GM21619 (cell line): Measurements from ENCODE around the gene ASMTL.
"Not testable (repeated sequence)": the region's sequence is repeated elsewhere in the genome, so short reads cannot be mapped to it uniquely, and the experiment has no call there.

Experiments used
- ATAC-seq: cut with Tn5 transposase; IDR thresholded peaks from one replicate; pipeline ENCODE4 v1.9.1; 2021; ENCODE audit not compliant: unreplicated experiment

Gene ASMTL

DNA sequence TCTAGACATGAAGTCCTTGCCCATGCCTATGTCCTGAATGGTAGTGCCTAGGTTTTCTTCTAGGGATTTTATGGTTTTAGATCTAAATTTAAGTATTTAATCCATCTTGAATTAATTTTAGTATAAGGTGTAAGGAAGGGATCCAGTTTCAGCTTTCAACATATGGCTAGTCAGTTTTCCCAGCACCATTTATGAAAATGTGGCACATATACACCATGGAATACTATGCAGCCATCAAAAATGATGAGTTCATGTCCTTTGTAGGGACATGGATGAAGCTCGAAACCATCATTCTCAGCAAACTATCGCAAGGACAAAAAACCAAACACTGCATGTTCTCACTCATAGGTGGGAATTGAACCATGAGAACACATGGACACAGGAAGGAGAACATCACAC is 29.8 kb upstream of the ASMTL start:
- not testable (repeated sequence) for ATAC-seq

DNA sequence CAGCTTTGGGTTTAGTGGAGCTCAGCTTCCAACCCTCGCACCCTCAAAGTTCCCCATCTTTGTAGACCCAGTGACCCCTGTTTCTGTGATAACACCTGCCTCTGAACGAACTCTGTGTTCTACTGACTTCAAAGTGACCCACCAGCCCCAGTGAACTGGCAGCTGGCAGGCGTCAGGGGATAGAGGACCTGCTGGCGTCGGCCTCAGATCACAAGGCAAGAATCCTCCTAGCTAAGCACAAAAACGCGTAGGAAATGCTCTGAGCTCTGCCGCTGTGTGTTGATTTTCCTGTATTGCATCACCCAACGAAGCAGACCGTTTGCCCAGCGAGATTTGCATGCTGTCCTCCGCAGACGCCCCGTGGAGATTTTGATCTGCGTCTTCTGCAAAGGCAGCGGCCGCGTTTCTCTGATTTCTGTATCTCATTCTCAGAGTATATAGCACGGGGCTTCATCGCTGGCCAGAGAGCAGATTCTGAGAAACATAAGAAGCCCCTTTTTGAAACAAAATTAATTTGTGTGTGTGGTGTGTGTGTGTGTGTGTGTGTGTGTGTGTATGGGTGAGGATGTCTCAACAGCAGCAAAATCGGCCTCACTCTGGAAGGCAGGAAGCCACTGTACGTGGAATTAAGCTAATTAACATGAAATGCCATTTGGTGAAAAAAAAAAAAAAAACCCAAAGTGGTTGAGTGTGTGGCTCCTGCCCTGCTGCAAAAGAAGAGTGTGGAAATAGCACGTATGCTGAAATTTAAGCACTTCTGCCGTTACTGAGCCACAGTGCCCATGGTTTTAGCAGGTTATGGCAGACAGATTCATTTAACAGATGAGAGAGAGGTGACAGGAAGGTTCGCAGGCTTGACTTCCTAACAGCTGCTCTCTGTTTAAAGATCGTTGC is 29.2 kb upstream of the ASMTL start:
- ATAC-seq, result peak; percentile 48

DNA sequence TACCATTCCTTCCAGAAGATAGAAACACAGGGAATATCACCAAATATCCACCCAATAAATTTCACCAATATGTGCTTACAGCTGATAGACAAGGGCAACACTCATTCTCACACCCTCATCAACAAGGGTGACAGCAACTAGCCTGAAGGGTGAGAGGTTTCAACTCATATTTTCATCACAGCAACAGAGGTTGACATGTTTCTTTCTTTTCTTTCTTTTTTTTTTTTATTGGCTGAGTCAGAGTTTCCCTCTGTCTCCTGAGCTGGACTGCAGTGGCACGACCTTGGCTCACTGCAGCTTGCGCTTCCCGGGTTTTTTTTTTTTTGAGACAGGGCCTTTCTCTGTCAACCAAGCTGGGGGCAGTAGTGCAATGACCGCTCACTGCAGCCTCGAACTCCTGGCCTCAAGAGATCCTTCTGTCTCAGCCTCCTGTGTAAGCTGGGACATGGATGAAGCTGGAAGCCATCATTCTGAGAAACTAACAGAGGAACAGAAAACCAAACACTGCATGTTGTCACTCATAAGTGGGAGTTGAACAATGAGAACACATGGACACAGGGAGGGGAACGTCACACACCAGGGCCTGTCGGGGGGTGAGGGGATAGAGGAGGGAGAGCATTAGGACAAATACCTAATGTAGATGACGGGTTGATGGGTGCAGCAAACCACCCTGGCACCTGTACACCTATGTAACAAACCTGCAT is 27.5 kb upstream of the ASMTL start:
- no peak for ATAC-seq

DNA sequence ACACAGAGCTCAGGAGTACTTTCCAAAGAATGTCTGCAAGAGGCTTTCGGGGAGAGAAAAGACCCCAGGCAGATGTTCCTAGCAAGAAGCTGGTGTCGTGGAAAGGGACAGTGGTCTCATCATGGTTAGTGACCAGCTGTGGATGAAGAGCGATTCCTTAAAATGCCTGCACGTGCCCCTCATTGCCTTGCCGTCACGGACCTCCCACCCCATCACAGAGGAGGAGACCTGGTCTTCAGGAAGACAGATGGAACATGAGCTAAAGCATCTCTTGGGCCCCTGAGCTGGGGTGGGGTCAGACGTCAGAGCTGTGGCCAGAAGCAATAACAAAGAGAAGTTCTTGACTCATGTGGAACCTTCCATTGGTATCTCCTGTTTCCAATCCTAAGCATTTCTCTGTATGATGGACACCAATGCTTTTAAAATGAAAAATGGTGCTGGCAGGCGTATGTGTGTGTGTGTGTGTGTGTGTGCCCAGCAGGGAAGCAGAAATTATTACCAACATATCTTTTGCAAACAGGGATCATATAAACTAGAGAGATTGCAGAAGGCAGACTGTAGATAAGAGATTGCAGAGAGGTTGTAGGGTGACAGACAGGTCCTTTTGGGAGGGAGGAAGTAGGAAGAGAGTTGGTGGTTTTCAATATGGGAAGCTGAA is 25.2 kb upstream of the ASMTL start:
- ATAC-seq, result no peak

DNA sequence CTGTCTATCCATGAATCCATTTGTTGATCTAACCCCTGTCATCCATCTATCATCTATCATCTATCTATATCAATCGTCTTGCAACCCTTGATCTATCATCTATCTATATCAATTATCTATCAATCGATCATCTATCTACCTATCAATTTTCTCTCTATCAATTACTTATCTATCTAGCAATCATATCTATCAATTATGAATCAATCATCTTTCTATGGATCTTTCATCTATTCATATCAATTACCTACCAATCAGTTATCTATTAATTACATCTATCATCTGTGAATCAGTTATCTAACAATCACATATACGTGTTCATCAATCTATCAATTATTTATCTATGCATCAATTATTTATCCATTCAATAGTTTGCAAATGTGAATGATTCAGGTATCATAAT is 24.5 kb upstream of the ASMTL start:
- ATAC-seq, result no peak

DNA sequence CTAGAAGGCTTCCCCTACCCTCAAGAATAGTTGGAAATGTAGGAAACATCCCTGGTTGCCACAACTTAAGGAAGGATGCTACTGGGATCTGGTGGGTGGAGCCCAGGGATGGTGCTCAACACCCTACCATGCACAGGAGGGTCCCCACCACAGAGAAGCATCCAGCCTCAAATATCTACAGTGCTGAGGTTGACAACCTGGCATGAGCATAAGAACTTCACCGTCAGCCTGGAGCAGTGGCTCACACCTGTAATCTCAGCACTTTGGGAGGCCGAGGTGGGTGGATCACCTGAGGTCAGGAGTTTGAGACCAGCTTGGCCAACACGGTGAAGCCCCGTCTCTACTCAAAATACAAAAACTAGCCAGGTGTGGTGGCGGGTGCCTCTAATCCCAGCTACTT is 24.0 kb upstream of the ASMTL start:
- ATAC-seq, result no peak

DNA sequence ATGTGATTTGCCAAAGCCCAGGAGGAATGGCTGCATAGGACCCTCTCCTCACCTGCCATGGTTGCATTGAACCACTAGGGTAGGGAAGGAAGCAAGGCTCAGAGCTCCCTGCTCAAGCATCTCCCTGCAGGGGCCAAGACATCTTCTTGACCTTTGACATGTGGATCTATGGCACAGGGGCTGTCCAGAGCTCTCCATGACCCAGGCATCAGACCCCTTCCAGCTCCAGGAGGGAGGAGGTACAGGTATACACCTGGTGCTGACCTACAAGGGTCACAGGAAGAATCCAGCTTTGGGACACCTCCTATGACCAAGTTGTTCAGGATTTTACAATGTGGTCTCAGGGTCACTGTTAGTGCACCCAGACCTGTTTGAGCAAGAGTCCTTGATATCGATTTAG is 23.2 kb upstream of the ASMTL start:
- ATAC-seq, result no peak

DNA sequence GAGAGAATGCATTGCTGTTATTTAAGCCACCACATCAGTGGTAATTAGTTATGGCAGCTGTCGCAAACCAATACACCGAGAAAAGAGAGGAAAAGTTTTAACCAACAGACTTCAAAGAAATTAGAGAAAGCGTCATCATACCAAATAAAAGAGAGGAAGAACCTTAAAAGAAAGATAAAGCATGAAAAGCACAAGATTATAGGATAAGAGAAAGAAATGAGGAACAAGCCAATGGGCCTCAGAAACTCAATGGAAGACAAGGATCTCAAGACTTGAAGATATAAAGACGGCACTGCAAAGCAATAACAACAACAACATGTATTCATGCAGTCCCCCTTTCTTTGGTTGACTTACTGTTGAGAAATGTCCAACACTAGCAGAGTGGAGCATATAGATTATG is 22.8 kb upstream of the ASMTL start:
- no peak for ATAC-seq

DNA sequence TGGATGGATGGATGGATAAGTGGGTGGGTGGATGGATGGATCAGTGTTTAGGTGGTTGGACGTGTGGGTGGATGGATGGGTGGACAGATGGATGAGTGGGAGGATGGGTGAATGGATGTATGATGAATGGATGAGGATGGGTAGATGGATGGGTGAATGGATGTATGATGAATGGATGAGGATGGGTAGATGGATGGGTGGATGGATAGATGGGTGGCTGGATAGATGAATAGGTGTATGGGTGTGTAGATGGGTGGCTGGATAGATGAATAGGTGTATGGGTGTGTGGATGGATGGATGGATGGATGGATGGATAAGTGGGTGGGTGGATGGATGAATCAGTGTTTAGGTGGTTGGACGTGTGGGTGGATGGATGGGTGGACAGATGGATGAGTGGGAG is 21.9 kb upstream of the ASMTL start:
- not testable (repeated sequence) for ATAC-seq

DNA sequence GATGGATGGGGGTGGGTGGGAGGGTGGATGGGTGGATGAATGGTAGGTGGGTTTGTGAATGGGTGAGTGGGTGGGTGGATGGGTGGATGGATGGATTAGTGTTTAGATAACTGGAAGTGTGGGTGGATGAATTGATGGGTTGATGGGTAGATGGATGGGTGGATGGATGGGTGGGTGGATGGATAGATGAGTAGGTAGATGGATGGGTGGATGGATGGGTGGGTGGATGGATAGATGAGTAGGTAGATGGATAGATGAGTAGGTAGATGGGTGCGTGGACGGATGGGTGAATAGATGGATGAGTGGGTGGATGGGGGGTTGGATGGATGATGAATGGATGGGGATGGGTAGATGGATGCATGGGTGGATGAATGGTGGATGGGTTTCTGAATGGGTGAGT is 20.3 kb upstream of the ASMTL start:
- no peak for ATAC-seq

DNA sequence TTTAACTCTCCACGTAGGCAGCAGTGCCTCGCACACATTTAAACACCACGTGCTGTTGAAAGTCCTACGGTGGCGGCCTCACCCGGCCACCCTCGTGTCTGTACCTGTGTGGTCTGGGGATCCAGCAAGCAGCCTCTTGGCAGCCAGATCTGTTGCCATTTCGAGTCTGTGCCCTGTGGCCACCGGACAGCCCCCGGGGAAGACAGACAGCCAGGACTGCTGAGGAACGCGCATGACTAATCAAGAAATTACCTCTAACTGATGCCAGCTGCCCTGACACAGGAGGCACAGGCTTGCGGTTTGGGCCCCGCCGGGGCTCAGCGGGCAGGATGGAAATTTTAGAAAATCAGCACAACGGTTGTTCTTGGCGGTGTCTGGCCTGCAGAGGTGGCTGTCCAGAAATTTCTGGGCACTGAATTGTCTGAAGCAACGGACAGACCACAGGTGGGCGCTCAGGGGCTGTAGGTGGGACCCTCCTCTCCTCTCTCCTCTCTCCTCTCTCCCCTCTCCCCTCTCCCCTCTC is 15.6 kb upstream of the ASMTL start:
- ATAC-seq, result peak; percentile 41

DNA sequence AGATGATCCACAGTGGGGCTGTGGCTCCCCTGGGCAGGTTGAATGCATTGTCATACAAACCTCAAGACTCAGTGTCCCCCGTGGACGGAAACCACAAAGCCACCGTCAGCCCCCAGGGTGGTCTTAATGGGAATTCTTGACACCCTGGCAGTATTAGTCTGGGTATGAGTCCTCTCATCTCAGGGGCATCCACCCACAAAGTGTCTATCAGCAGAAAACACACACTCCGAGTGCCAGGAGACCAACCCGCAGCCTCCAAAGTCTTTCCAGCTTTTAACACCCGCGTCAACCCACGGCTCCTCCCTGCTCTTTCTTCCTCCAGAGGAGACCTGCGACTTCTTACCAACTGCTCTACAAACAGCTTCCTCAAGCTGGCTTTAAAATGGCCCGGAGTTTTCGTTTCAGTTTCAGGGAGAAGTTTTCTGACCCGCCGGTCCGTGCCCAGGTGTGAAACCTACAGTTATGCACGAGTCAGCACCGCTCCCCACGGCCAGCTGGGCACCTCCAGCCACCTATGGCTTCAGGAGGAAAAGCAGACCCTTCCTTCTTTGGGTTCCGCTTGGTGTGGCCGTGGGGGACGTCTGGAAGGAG is 14.4 kb upstream of the ASMTL start:
- ATAC-seq, result peak; percentile 45

DNA sequence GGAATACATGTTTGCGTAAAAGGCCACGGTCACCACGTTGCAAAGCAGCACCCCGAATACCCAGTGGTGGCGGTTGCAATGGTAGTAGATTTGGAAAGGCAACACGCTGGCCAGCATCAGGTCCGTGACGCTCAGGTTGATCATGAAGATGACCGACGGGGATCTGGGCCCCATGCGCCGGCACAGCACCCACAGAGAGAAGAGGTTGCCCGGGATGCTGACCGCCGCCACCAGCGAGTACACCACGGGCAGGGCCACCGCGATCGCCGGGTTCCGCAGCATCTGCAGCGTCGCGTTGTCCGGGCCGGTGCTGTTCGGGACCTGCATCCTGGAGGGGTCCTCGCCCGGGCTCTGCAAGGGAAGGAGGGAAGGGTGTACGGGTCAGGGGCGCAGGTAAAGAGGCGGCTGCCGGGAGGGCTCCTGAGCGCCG is 13.5 kb upstream of the ASMTL start:
- no peak for ATAC-seq

DNA sequence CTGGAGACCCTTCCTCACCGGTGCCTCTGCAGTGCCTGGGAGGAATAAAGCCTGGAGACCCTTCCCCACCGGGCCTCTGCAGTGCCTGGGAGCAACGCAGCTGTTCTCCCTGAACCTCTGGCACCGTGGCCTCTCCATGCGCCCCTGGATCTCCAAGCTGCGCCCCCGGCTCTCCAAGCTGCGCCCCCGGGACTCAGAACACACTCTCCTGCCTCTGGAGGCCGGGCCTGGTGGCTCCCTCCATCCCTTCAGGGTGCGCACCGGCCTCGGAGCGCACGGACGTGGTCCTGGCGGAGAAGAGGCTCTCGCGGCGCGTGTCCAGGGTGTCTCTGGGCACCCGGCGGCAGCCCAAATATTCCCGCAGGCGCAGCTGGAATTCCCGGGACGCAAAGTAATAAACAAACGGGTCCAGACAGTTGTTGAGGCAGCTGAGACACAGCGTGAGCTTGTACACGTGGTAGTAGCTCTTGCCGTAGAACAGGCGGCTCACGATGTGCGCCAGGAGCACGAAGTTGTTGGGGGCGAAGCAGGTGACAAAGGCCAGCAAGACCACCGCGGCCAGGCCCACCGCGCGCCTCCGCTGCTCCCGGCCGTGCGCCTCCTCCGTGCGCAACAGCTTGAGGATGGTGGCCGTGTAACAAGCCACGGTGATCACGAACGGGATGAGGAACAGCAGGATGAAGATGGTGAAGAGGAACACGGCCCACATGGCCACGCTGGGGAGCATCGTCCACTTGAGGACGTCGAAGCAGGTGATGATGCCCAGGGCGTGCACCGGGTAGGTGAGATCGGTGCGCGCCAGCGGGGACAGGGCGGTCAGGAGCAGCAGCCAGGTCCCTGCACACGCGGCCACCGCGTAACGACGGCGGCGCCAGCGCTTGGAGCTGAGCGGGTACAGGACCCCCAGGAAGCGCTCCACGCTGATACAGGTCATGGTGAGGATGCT is 12.8 kb upstream of the ASMTL start:
- ATAC-seq, result no peak

DNA sequence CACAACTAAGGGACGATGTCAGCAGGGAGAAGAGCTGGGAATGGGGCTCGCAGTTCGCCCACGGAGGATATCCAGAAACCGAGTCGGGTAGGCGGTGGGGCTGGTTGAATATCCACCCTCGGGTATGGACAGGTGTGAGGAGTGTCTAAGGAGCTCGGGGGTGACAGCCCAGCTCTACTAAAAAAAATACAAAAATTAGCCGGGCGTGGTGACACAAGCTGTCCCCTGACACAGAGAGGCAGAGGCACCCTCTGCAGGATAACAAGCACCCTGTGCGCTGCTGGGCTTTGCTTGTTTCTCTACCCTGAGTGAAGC is 12.2 kb upstream of the ASMTL start:
- ATAC-seq, result no peak

DNA sequence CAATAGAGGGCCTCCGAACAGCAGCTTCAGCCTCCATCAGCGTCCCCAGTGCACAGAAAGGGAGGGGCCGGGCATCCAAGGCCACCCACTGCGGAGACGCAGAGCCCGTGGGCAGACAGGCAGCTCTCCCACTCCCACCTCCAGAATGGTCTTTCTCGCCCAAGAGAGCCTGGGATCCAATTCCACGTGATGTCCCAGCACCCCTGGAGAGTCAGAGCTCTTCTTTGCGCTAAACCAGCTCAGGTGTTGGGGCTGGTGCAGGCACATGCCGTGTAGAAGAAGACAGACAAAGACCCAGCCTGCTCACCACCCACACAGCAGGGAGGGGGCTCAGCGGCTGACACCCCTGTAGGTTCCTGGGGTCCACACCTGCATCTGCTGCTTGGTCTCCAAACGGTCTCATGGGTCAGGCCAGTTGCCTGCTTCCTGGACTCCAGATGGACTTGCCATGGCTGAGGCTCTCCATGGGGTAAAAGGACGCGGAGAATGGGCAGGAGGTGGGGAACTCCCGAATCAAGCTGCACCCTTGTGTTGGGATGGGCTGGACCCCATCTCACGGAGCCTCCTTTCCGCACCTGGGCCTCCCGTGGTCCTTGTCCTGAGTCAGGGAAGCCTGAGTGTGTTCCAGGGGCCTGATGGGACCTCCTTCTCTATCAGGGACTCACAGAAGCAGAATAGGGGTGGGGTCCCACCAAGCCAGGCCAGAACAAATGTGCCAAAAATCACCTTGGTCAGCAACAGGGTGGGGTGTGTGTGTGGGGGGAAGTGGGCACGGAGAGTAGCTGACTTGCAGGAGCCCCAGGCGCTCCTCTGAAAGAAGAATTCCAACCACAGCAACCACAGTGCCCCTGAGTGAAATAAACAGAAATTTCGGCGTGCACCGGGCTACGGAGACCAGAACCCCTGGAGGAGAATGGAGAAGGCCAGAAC is 11.6 kb upstream of the ASMTL start:
- ATAC-seq, result no peak

DNA sequence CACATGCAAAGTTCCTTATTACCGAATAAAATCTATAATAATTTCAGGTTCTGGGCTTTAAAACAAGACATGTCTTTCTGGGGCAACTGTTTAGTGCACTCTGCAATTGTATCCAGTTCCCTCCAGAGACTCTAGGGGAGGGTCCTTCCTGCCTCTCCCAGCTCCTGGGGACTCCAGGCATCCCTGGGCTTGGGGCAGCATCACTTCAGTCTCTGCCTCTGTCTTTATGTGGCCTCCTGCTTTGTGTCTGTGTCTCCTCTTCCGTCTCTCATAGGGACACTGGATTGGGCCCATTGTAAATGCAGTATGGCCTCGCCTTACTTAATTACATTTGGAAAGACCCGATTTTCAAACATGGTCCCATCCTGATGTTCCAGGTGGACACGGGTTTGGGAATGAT is 10.9 kb upstream of the ASMTL start:
- ATAC-seq, result no peak

DNA sequence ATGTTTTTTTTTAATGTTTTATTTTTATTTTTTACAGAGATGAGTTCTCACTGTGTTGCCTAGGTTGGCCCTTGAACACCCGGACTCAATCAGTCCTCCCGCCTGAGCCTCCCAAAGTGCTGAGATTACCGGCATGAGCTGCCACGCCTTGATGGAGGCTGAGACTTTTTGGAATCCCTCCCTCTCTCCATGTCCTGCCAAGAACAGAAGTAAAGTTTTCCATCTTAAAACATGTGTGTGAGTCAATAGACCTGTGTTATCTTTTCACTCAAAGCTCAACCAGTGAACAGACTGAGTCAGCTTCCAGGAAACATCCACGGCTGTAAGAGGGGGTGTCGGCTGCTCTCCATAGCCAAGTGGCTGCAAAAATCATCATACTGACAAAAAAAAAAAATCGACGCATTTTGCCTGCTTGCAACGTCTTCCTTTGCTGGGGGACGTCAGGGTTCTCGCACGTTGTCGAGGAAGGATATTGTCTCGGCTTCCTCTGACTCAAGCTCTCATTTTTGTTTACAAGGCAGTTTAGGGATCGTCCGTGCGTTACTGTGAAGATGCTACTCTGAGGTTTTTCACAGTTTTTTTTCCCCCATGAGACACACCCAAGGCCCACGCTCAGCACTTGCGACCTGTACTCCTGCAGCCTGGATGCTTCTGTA is 10.0 kb upstream of the ASMTL start:
- no peak for ATAC-seq

DNA sequence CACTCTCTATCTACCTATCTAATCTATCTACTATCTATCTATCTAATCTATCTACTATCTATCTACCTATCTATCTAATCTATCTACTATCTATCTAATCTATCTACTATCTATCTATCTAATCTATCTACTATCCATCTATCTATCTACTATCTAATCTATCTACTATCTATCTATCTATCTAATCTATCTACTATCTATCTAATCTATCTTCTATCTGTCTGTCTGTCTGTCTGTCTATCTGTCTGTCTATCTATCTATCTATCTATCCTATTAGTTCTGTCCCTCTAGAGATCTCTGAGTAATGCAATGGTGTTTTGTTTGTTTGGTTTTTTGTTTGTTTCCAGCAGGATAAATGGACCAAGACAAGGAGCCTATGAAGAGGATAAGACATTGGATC is 9.4 kb upstream of the ASMTL start:
- ATAC-seq, result no peak
